SH-SY5Y (cell line): ENCODE results near the gene C19orf44.

Experiments used
- GATA2 ChIP-seq: IDR thresholded peaks from 2 replicates; pipeline ENCODE4 v1.6.1; 2011; ENCODE audit warnings: mild to moderate bottlenecking, low read depth, low read length
- GATA3 ChIP-seq: IDR thresholded peaks from 2 replicates; pipeline ENCODE4 v1.6.1; 2011; ENCODE audit warnings: low read depth, mild to moderate bottlenecking, low read length, moderate library complexity

- no peak for TF ChIP-seq GATA3
- no peak for TF ChIP-seq GATA2
Measured at GRCh38 chr19:16452325-16452724, 43.9 kb upstream of the C19orf44 start.
